HepG2 (cell line): Measurements from ENCODE around the gene TUBB. TPM values are rescaled to one million over a fixed set of nuclear protein-coding genes. Genes with fewer than 3 reads are reported as not detected.
A peak's percentile ranks its signal among the peaks of the same experiment; 100 is the strongest.

Experiments
- CHD2 ChIP-seq: IDR thresholded peaks from 2 replicates; pipeline ENCODE4 v1.6.1; 2011; ENCODE audit warnings: low read depth, low read length, improper control_type of control experiment
- GATAD2A ChIP-seq: IDR thresholded peaks from 2 replicates; pipeline ENCODE4 v1.6.1; 2016
- KDM5A ChIP-seq: fragments of 200-600 bp; sonication (generic); IDR thresholded peaks from 2 replicates; pipeline ENCODE4 v1.7.0; 2018; ENCODE audit warnings: antibody characterized with exemption, mild to moderate bottlenecking, low read length, borderline replicate concordance
- MTF1 ChIP-seq: sonication (generic); formaldehyde crosslinking; IDR thresholded peaks from 2 replicates; pipeline ENCODE4 v1.5.0; 2020; ENCODE audit warnings: missing genetic modification reagents
- MTF2 ChIP-seq: sonication (generic); formaldehyde crosslinking; IDR thresholded peaks from 2 replicates; pipeline ENCODE4 v1.5.0; 2020; ENCODE audit warnings: missing genetic modification reagents, borderline replicate concordance
- STAG1 ChIP-seq: sonication (generic); formaldehyde crosslinking; IDR thresholded peaks from 2 replicates; pipeline ENCODE4 v1.4.0; 2020; ENCODE audit warnings: missing genetic modification reagents
- ZNF33A ChIP-seq: sonication (generic); formaldehyde crosslinking; IDR thresholded peaks from 2 replicates; pipeline ENCODE4 v1.5.1; 2020; ENCODE audit warnings: missing genetic modification reagents, mild to moderate bottlenecking, moderate library complexity, borderline replicate concordance
- ZNF615 ChIP-seq: sonication (generic); formaldehyde crosslinking; IDR thresholded peaks from 2 replicates; pipeline ENCODE4 v1.5.0; 2020; ENCODE audit warnings: mild to moderate bottlenecking, missing genetic modification reagents, borderline replicate concordance
- ZNF773 ChIP-seq: sonication (generic); formaldehyde crosslinking; IDR thresholded peaks from 2 replicates; pipeline ENCODE4 v1.4.0; 2020; ENCODE audit warnings: missing genetic modification reagents, borderline replicate concordance
- ZNF841 ChIP-seq: sonication (generic); formaldehyde crosslinking; IDR thresholded peaks from 2 replicates; pipeline ENCODE4 v1.8.1; 2023; ENCODE audit warnings: missing genetic modification reagents, borderline replicate concordance
- polyA plus RNA-seq, 8 experiments: library from polyadenylated mRNA; depleted of rRNA in 3 of 8; stranded (reverse) in 7 of 8; unstranded in 1 of 8; fragments of >200 nt; fragmentation: Illumina TruSeq in 4 of 8; extraction: Trizol in 4 of 8; gene quantifications; 2 replicates each; pipeline versions ENCODE4 v1.2.1 to v1.2.3, GENCODE V29; 2011 to 2016; ENCODE audit warnings: low read depth in 4 of 8, missing spikeins in 1 of 8, mixed read lengths in 1 of 8; ENCODE audit not compliant: insufficient read depth in 1 of 8
- total RNA-seq, 5 experiments: library from RNA; depleted of rRNA; stranded (reverse); fragments of >200 nt; fragmentation: Illumina TruSeq; extraction: Trizol; gene quantifications; 2 replicates each; pipeline ENCODE4 v1.2.3, GENCODE V29; 2016; ENCODE audit warnings: low read depth in 1 of 5
- TF ChIP-seq, protein P1 (sequence below): IDR thresholded peaks from 2 replicates; pipeline ENCODE4 v1.4.0; 2020; ENCODE audit warnings: mild to moderate bottlenecking, missing genetic modification reagents
- TF ChIP-seq, protein P2 (sequence below), 2 experiments: fragments of 450-650 bp in 1 of 2; sonication (generic) in 1 of 2; formaldehyde crosslinking in 1 of 2; IDR thresholded peaks; 2 replicates each; pipeline versions ENCODE4 v1.6.1 to v1.8.0; 2016 to 2022; ENCODE audit warnings: antibody characterized with exemption in 1 of 2, mild to moderate bottlenecking in 1 of 2, missing genetic modification reagents in 1 of 2
- TF ChIP-seq, protein P3 (sequence below), 2 experiments: sonication (generic) in 1 of 2; formaldehyde crosslinking in 1 of 2; IDR thresholded peaks; 2 replicates each; pipeline versions ENCODE4 v1.4.0 to v1.6.1; 2018 to 2020; ENCODE audit warnings: missing genetic modification reagents in 2 of 2, borderline replicate concordance in 1 of 2, low read depth in 1 of 2, mild to moderate bottlenecking in 1 of 2, missing biosample characterization in 1 of 2

The TUBB gene
- total and polyA plus RNA-seq, 2 of the 13 experiments (the other 11 are each of a cell fraction or from before 2014, with no cell fraction given) = 911 to 1,163 TPM

DNA sequence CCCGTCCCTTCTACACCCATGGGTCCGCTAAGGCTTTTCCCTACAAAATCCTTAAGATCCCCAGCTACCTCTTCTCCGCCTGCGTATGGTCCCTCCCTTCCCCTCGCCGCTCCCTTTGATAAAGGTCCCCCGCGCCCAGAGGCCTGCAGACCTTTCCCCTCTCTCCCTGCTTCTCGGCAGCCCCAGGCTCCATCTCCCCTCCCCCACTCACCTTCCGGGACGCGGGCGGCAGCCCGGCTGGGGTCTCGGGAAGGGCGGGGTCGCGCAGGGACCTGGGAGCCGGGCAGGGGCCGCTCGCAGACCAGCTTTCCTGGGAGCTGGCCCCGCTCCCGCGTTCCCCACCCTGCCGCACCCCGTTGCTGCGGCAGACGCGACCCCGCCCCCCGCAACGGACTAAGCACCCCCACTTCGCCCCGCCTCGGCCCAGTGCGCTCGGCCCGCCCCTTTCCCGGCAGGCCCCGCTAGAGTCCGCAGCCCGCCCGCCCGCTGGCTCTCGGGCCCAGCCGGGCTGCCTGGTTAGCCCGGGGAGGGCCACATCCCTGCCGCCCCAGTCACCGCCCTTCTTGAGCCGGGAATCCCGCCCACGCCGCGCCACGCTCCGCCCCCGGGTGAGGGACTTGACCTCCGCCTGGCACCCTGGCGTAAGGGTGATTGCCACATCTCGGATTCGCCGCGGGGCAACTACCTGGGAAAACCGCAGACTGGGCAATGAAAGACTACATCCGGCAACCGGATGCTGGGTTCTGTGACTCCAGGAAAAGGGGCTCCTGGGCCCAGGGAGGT, 22.4 kb downstream of the TUBB start, which contains the start of gene FLOT1 (continued):
- TF ChIP-seq, protein P1, sequence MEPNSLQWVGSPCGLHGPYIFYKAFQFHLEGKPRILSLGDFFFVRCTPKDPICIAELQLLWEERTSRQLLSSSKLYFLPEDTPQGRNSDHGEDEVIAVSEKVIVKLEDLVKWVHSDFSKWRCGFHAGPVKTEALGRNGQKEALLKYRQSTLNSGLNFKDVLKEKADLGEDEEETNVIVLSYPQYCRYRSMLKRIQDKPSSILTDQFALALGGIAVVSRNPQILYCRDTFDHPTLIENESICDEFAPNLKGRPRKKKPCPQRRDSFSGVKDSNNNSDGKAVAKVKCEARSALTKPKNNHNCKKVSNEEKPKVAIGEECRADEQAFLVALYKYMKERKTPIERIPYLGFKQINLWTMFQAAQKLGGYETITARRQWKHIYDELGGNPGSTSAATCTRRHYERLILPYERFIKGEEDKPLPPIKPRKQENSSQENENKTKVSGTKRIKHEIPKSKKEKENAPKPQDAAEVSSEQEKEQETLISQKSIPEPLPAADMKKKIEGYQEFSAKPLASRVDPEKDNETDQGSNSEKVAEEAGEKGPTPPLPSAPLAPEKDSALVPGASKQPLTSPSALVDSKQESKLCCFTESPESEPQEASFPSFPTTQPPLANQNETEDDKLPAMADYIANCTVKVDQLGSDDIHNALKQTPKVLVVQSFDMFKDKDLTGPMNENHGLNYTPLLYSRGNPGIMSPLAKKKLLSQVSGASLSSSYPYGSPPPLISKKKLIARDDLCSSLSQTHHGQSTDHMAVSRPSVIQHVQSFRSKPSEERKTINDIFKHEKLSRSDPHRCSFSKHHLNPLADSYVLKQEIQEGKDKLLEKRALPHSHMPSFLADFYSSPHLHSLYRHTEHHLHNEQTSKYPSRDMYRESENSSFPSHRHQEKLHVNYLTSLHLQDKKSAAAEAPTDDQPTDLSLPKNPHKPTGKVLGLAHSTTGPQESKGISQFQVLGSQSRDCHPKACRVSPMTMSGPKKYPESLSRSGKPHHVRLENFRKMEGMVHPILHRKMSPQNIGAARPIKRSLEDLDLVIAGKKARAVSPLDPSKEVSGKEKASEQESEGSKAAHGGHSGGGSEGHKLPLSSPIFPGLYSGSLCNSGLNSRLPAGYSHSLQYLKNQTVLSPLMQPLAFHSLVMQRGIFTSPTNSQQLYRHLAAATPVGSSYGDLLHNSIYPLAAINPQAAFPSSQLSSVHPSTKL (CRISPR knock-in tag) = peak; percentile 51
- TF ChIP-seq ZNF33A (CRISPR knock-in tag) (peak; percentile 96; the same call in 1 of the 2 replicates), ZNF773 (CRISPR knock-in tag) (no peak), STAG1 (CRISPR knock-in tag) (peak; percentile 26), MTF1 (no peak; the same call in 1 of the 2 replicates), ZNF841 (CRISPR knock-in tag) (peak; percentile 95; the same call in 1 of the 2 replicates), KDM5A (peak; percentile 71; the same call in 1 of the 2 replicates), CHD2 (peak; percentile 62; the same call in 1 of the 2 replicates), GATAD2A (CRISPR knock-in tag) (peak; percentile 88), ZNF615 (CRISPR knock-in tag) (peak; percentile 96; the same call in 1 of the 2 replicates), MTF2 (CRISPR knock-in tag) (peak; percentile 95)
- TF ChIP-seq, protein P2, sequence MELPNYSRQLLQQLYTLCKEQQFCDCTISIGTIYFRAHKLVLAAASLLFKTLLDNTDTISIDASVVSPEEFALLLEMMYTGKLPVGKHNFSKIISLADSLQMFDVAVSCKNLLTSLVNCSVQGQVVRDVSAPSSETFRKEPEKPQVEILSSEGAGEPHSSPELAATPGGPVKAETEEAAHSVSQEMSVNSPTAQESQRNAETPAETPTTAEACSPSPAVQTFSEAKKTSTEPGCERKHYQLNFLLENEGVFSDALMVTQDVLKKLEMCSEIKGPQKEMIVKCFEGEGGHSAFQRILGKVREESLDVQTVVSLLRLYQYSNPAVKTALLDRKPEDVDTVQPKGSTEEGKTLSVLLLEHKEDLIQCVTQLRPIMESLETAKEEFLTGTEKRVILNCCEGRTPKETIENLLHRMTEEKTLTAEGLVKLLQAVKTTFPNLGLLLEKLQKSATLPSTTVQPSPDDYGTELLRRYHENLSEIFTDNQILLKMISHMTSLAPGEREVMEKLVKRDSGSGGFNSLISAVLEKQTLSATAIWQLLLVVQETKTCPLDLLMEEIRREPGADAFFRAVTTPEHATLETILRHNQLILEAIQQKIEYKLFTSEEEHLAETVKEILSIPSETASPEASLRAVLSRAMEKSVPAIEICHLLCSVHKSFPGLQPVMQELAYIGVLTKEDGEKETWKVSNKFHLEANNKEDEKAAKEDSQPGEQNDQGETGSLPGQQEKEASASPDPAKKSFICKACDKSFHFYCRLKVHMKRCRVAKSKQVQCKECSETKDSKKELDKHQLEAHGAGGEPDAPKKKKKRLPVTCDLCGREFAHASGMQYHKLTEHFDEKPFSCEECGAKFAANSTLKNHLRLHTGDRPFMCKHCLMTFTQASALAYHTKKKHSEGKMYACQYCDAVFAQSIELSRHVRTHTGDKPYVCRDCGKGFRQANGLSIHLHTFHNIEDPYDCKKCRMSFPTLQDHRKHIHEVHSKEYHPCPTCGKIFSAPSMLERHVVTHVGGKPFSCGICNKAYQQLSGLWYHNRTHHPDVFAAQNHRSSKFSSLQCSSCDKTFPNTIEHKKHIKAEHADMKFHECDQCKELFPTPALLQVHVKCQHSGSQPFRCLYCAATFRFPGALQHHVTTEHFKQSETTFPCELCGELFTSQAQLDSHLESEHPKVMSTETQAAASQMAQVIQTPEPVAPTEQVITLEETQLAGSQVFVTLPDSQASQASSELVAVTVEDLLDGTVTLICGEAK (IDR thresholded peaks at IDR 0.05) = no peak
- TF ChIP-seq, protein P2 (CRISPR knock-in tag; IDR thresholded peaks at IDR 0.05) = peak; percentile 78
- TF ChIP-seq, protein P3, sequence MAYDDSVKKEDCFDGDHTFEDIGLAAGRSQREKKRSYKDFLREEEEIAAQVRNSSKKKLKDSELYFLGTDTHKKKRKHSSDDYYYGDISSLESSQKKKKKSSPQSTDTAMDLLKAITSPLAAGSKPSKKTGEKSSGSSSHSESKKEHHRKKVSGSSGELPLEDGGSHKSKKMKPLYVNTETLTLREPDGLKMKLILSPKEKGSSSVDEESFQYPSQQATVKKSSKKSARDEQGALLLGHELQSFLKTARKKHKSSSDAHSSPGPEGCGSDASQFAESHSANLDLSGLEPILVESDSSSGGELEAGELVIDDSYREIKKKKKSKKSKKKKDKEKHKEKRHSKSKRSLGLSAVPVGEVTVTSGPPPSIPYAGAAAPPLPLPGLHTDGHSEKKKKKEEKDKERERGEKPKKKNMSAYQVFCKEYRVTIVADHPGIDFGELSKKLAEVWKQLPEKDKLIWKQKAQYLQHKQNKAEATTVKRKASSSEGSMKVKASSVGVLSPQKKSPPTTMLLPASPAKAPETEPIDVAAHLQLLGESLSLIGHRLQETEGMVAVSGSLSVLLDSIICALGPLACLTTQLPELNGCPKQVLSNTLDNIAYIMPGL (CRISPR knock-in tag; IDR thresholded peaks at IDR 0.05; ENCODE audit: borderline replicate concordance in 1 of 2, low read depth in 1 of 2) = peak; percentile 76 to 91
